ENCODE measurements around the gene RICTOR.

GRCh38 chr5:39080597-39081204 is 6.5 kb upstream of the RICTOR start:
- TF ChIP-seq CTCF (IDR thresholded peaks at IDR 0.05; ENCODE audit: low read length) (peak; percentile 84), EZH2 (IDR thresholded peaks at IDR 0.05; ENCODE audit: borderline replicate concordance, low read length) (no peak)
